Rectal smooth muscle tissue (tissue), 1 donor: Measurements from ENCODE around the gene CIC.
A peak's percentile ranks its signal among the peaks of the same experiment; 100 is the strongest.

Experiments
- H3K27ac ChIP-seq: one replicate; pipeline ENCODE4 v1.7.0; 2013; ENCODE audit warnings: low read depth, low read length, inconsistent platforms
- H3K27me3 ChIP-seq: one replicate; pipeline ENCODE4 v1.7.0; 2013; ENCODE audit warnings: low read length; ENCODE audit not compliant: control insufficient read depth, insufficient read depth
- H3K36me3 ChIP-seq: one replicate; pipeline ENCODE4 v1.7.0; 2013; ENCODE audit warnings: low read length; ENCODE audit not compliant: control insufficient read depth, insufficient read depth
- H3K4me1 ChIP-seq: one replicate; pipeline ENCODE4 v1.7.0; 2013; ENCODE audit warnings: low read length; ENCODE audit not compliant: control insufficient read depth, insufficient read depth
- H3K4me3 ChIP-seq: one replicate; pipeline ENCODE4 v1.7.0; 2013; ENCODE audit warnings: low read length
- H3K9ac ChIP-seq: one replicate; pipeline ENCODE4 v1.7.0; 2013; ENCODE audit warnings: low read length

CIC gene

DNA sequence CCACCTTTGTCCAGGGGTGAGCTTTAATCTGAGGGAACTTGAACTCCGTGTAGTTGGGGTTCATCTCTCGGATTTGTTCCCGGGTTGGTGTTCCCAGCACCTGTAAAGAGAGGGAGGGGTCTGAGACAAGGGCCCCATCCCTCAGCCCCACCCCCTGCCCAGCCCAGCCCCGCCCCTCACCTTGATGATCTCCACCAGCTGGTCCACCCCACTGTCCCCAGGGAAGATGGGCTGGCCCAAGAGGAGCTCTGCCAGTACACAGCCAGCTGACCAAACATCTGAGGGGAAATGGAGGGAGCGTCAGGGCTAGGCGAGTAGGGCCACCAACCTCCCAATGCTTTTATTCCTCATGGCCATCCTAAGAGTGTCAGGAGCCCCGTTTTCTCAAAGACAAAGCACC, 35.9 kb upstream of the CIC start:
- no peaks in the 10 kb centered on the region for H3K4me1 ChIP-seq
- H3K4me3 ChIP-seq, result no peak overlapping the region
- no peaks in the 10 kb centered on the region for H3K27me3 ChIP-seq
- H3K27ac ChIP-seq, result no peak overlapping the region
- H3K36me3 ChIP-seq, result peaks cover 57% of the 10 kb centered on the region
- no peak overlapping the region for H3K9ac ChIP-seq

GRCh38 chr19:42233678-42234292, 35.3 kb upstream of the CIC start:
- Histone ChIP-seq H3K27ac (no peak overlapping the region), H3K36me3 (peaks cover 55% of the 10 kb centered on the region), H3K4me1 (no peaks in the 10 kb centered on the region), H3K9ac (no peak overlapping the region), H3K27me3 (no peaks in the 10 kb centered on the region), H3K4me3 (no peak overlapping the region)

DNA sequence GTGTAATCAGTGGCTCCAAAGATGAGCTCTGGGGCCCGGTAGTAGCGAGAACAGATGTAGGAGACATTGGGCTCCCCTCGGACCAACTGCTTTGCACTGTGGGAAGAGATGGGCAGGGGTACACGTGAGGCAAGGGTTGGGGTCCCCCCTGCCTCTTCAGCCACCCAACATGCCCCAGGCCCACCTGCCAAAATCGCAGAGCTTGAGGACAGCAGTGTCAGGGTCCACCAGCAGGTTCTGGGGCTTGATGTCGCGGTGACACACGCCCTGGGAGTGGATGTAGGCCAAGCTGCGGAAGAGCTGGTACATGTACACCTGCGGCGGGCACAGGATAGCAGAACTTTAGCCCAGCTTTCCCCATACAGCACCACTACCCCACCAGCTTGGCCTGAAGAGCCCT, 34.7 kb upstream of the CIC start:
- H3K4me1 ChIP-seq, result no peaks in the 10 kb centered on the region
- no peak overlapping the region for H3K4me3 ChIP-seq
- H3K36me3 ChIP-seq, result peaks cover 50% of the 10 kb centered on the region
- H3K9ac ChIP-seq, result no peak overlapping the region
- no peaks in the 10 kb centered on the region for H3K27me3 ChIP-seq
- no peak overlapping the region for H3K27ac ChIP-seq

DNA sequence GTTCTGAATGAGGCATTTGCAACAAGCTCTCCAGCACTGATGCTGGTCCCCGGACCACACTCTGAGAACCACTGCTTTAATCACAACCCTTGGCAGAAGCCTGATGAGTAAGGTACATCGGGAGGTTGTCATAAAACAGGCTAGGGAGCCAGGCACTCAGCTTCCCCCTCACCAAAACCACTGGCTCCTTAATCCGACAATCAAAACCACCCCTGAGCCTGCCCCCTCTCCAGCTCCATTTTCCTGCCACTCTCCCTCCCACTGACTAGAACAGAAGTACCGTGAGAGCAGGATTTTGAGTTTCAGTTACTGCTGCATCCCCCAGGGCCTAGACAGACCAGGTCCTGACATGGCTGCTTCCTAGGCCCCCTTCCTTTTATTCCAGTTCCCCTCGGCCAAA, 33.9 kb upstream of the CIC start:
- Histone ChIP-seq H3K4me3 (no peak overlapping the region), H3K4me1 (no peaks in the 10 kb centered on the region), H3K27ac (no peak overlapping the region), H3K9ac (no peak overlapping the region), H3K27me3 (no peaks in the 10 kb centered on the region), H3K36me3 (peaks cover 51% of the 10 kb centered on the region)

GRCh38 chr19:42239544-42240220, 29.4 kb upstream of the CIC start:
- Histone ChIP-seq H3K36me3 (peaks cover 24% of the 10 kb centered on the region), H3K27ac (no peak overlapping the region), H3K9ac (no peak overlapping the region), H3K27me3 (no peaks in the 10 kb centered on the region), H3K4me1 (peaks cover 7% of the 10 kb centered on the region), H3K4me3 (no peak overlapping the region)

- Histone ChIP-seq H3K27ac (no peak overlapping the region), H3K4me1 (peaks cover 14% of the 10 kb centered on the region), H3K36me3 (peaks cover 11% of the 10 kb centered on the region), H3K4me3 (peak overlapping the region; percentile 66), H3K9ac (peak overlapping the region; percentile 66), H3K27me3 (no peaks in the 10 kb centered on the region)
Observed at GRCh38 chr19:42241279-42241678, 27.8 kb upstream of the CIC start.

DNA sequence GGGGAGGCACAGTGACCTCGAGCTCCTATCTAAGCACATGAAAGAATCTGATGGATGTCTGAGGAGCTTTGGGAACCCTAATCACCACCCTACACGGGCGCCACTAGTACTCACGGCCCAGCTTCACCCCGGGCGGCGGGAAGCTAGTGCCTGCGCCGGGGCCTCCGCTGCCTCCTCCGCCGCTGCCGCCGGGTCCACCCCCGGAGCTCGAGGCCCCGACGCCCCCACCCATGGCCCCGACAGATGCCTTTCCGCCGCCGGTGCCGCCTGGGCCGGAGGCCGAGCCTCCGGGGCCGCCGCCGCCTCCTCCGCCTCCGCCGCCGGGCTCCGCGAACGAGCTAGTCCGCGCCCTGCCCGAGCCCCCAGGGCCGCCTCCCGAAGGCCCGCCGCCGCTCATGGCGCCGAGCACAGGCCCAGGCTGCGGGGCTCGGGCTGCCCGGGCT, 27.0 kb upstream of the CIC start:
- H3K36me3 ChIP-seq, result peaks cover 5% of the 10 kb centered on the region
- H3K9ac ChIP-seq, result peak overlapping the region; percentile 66
- peaks cover 17% of the 10 kb centered on the region for H3K4me1 ChIP-seq
- peak overlapping the region; percentile 66 for H3K4me3 ChIP-seq
- no peaks in the 10 kb centered on the region for H3K27me3 ChIP-seq
- H3K27ac ChIP-seq, result peak overlapping the region; percentile 27

- peaks cover 17% of the 10 kb centered on the region for H3K4me1 ChIP-seq
Observed at GRCh38 chr19:42242512-42243409, 26.3 kb upstream of the CIC start, which contains the start of gene GSK3A. Gene GSK3A (minus strand): TSS chr19:42242602. CDS start chr19:42242465, 137 bp downstream.

DNA sequence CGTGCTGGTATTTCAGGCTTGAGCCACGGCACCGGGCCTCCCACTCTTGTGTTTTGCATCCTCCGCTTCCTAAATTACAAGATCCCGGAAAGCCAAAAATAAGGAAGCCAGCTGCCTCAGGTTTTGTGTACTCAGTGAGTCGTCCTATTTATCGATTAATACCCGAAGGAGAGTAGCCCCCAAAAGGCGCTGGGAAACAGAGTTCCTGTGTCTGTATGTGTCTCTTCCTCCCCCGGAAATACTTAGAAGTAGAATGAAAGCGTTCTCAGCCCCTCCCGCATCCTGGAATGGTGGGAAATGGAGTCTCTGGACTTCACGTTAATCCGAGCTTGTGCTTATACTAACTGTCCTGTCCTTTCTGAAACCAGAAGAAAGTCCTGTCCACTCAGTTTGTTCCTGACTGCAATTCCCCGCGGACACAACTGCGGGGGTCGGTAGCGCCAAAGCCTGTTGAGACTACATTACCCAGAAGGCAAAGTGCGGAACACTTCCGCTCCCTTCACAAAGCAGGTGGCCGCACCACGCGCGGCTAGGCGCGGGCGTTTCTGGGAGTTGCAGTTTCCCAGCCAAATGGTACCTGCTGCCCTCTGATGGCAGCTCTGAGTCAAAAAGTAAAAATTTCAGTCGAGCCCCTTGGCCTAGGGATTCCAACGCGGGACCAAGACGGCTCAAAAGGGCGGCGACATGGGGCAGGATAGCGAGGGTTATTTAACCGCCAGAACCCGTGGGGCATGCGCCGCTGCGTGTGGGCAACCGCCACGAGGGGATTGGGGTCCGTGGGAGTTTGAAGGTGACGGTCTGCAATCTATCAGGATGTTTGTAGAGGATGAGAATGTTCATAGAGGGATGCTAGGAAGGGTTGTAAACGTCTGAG, 24.5 kb upstream of the CIC start:
- peaks cover 7% of the 10 kb centered on the region for H3K36me3 ChIP-seq
- peak overlapping the region; percentile 43 for H3K9ac ChIP-seq
- H3K27me3 ChIP-seq, result no peaks in the 10 kb centered on the region
- H3K27ac ChIP-seq, result peak overlapping the region; percentile 92
- H3K4me1 ChIP-seq, result peaks cover 17% of the 10 kb centered on the region
- peak overlapping the region; percentile 74 for H3K4me3 ChIP-seq

More at GRCh38 chr19:42242512-42243409, 26.3 kb upstream of the CIC start, which contains the start of gene GSK3A:
- Histone ChIP-seq H3K4me3 (peak within 1 kb of the TSS; percentile 74), H3K27ac (peak within 1 kb of the TSS; percentile 84), H3K27me3 (no peaks in the 10 kb centered on the region), H3K9ac (peak within 1 kb of the TSS; percentile 66), H3K36me3 (peaks cover 5% of the 10 kb centered on the region)

GRCh38 chr19:42245231-42245630, 23.8 kb upstream of the CIC start:
- no peak overlapping the region for H3K9ac ChIP-seq
- no peaks in the 10 kb centered on the region for H3K27me3 ChIP-seq
- peak overlapping the region; percentile 92 for H3K27ac ChIP-seq
- H3K36me3 ChIP-seq, result peaks cover 6% of the 10 kb centered on the region
- H3K4me1 ChIP-seq, result peaks cover 19% of the 10 kb centered on the region
- peak overlapping the region; percentile 40 for H3K4me3 ChIP-seq

- H3K27me3 ChIP-seq, result no peaks in the 10 kb centered on the region
- no peak overlapping the region for H3K4me3 ChIP-seq
- peaks cover 8% of the 10 kb centered on the region for H3K36me3 ChIP-seq
- peak overlapping the region; percentile 75 for H3K27ac ChIP-seq
- H3K4me1 ChIP-seq, result peaks cover 25% of the 10 kb centered on the region
- peak overlapping the region; percentile 17 for H3K9ac ChIP-seq
Observed at GRCh38 chr19:42246143-42246921, 22.7 kb upstream of the CIC start.
